ENCODE measurements around the gene SLC25A29.

- TF ChIP-seq GATA2 (IDR thresholded peaks at IDR 0.05; ENCODE audit: low read depth, low read length) (no peak), GATA3 (IDR thresholded peaks at IDR 0.05; ENCODE audit: low read depth, low read length) (no peak)
These were observed 22.4 kb upstream of the SLC25A29 start for GRCh38 chr14:100328495-100329163.
